ENCODE measurements around the gene ZNF557.

ZNF557 gene

GRCh38 chr19:7124782-7125181 lies 55.3 kb downstream of the ZNF557 start:
- in situ Hi-C loops (cut with MboI; ENCODE audit: low sequenced_read_pairs), result no loop called here

GRCh38 chr19:7125221-7125620 lies 55.7 kb downstream of the ZNF557 start:
- in situ Hi-C loops (cut with MboI; ENCODE audit: low sequenced_read_pairs), result no loop called here

- in situ Hi-C loops (cut with MboI; ENCODE audit: low sequenced_read_pairs), result no loop called here
Observed at GRCh38 chr19:7126132-7126531, 56.6 kb downstream of the ZNF557 start.

- in situ Hi-C loops (cut with MboI; ENCODE audit: low sequenced_read_pairs), result no loop called here
Observed at GRCh38 chr19:7130043-7130442, 60.5 kb downstream of the ZNF557 start.

- in situ Hi-C loops (cut with MboI; ENCODE audit: low sequenced_read_pairs), result no loop called here
Observed at GRCh38 chr19:7132054-7132453, 62.6 kb downstream of the ZNF557 start.

GRCh38 chr19:7137120-7137519 lies 67.6 kb downstream of the ZNF557 start:
- in situ Hi-C loops (cut with MboI; ENCODE audit: low sequenced_read_pairs), result no loop called here

Data from HL-60/S4 treated with phorbol 12-myristate 13-acetate at 8.2 ng/mL for 4 days and 3 days (cell line).